ENCODE results near the gene RSPH10B2.

DNA sequence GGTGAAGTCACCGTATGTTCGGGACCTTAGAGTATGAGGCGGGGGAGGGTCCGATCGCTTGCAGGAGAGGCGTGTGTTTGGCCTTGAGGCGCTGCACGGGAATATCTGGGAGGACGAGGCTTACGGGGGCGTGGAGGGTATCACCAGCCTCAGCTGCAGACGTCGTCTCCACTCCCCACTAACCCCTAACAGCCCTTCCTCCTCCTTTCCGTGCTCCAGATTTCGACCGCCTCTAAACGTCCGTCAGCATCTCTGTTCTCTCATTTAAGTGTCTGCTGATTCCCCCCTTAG, 23.6 kb upstream of the RSPH10B2 start:
- TF ChIP-seq ZSCAN18 (tag by site-specific recombination; IDR thresholded peaks at IDR 0.05) (no peak), ZEB2 (tag by site-specific recombination; IDR thresholded peaks at IDR 0.05) (no peak), CTCF (tag by site-specific recombination; IDR thresholded peaks at IDR 0.05) (no peak), ZBTB44 (tag by site-specific recombination; IDR thresholded peaks at IDR 0.05) (no peak), SCRT2 (tag by site-specific recombination; IDR thresholded peaks at IDR 0.05) (no peak)
- TF ChIP-seq, protein P1, sequence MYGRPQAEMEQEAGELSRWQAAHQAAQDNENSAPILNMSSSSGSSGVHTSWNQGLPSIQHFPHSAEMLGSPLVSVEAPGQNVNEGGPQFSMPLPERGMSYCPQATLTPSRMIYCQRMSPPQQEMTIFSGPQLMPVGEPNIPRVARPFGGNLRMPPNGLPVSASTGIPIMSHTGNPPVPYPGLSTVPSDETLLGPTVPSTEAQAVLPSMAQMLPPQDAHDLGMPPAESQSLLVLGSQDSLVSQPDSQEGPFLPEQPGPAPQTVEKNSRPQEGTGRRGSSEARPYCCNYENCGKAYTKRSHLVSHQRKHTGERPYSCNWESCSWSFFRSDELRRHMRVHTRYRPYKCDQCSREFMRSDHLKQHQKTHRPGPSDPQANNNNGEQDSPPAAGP (tag by site-specific recombination; IDR thresholded peaks at IDR 0.05): no peak

Data from HEK293 (cell line).